HG02588 (cell line): ENCODE measurements around the gene DPH1.
A peak's percentile ranks its signal among the peaks of the same experiment; 100 is the strongest.

ENCODE experiments used
- ATAC-seq: cut with Tn5 transposase; IDR thresholded peaks from one replicate; pipeline ENCODE4 v1.9.1; 2021; ENCODE audit warnings: mild to moderate bottlenecking, moderate library complexity; ENCODE audit not compliant: unreplicated experiment

DPH1 gene

GRCh38 chr17:2049333-2050299 lies 19.7 kb downstream of the DPH1 start:
- ATAC-seq = peak; percentile 46

- ATAC-seq = peak; percentile 19
Measured at GRCh38 chr17:2050300-2051060, 20.5 kb downstream of the DPH1 start.

- no peak for ATAC-seq
Measured at GRCh38 chr17:2051061-2051932, 21.3 kb downstream of the DPH1 start.

- ATAC-seq = no peak
Measured at GRCh38 chr17:2051933-2052559, 22.1 kb downstream of the DPH1 start.

- ATAC-seq = no peak
Measured at GRCh38 chr17:2053380-2054261, 23.7 kb downstream of the DPH1 start.

GRCh38 chr17:2054262-2054511 lies 24.2 kb downstream of the DPH1 start:
- ATAC-seq = no peak

GRCh38 chr17:2054512-2055291 lies 24.7 kb downstream of the DPH1 start, which contains the start of gene HIC1:
HIC1 (plus strand) TSS chr17:2055103; CDS start chr17:2056691, 1,588 bp downstream.
- ATAC-seq = peak; percentile 29

- ATAC-seq = no peak
Measured at GRCh38 chr17:2055292-2056205, 25.6 kb downstream of the DPH1 start.

GRCh38 chr17:2056206-2057174 lies 26.5 kb downstream of the DPH1 start:
- no peak for ATAC-seq

GRCh38 chr17:2057175-2057759 lies 27.3 kb downstream of the DPH1 start:
- ATAC-seq = no peak

GRCh38 chr17:2057760-2058585 lies 28.0 kb downstream of the DPH1 start:
- ATAC-seq = no peak

- ATAC-seq = no peak
Measured at GRCh38 chr17:2058586-2059546, 28.9 kb downstream of the DPH1 start.

- ATAC-seq = no peak
Measured at GRCh38 chr17:2059547-2060384, 29.8 kb downstream of the DPH1 start.

- no peak for ATAC-seq
Measured at GRCh38 chr17:2060385-2060658, 30.4 kb downstream of the DPH1 start.
